GM21526 (cell line): ENCODE results near the gene PKP3.
"Not testable (repeated sequence)": the region's sequence is repeated elsewhere in the genome, so short reads cannot be mapped to it uniquely, and the experiment has no call there.

Experiments used
- ATAC-seq: cut with Tn5 transposase; IDR thresholded peaks from one replicate; pipeline ENCODE4 v1.9.1; 2021; ENCODE audit warnings: moderate library complexity; ENCODE audit not compliant: unreplicated experiment, low FRiP score

Gene PKP3

DNA sequence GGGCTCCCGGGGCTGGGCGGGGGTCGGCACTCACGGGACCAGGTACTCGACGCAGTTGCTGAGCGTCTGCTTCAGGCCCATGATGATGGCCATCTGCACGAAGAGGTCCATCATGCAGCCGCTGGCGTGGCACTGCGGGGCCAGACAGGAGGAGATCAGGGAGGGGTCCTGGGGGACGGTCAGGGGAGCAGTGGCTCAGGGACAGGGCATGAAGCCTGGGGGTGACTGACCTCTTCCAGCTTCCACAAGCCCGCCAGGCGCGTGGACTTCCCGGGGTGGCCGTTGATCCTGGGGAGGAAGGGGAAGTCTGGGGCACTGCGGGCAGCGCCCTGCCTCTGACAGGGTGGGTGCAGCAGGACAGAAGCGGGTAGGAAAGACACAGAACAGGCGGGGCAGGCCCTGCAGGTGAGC is 26.9 kb downstream of the PKP3 start:
- ATAC-seq = no peak

DNA sequence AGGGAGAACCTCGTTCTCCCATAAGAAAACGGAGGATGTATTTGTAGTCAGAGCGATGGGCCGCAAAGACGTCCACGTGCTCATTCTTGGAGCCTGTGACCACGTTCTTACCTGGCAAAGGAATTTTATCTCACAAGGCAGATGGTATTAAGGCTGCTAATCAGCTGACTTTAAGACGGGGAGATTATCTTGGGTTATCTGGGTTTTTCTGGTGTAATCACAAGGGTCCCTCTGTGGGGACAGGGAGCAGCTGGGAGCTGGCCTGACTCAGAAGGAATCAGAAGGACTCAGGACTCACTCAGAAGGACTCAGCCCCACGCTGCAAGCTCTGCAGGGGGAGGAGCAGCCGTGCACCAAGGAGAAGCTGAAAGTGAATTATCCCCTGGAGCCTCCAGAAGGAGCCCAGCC is 28.2 kb downstream of the PKP3 start:
- ATAC-seq = no peak

DNA sequence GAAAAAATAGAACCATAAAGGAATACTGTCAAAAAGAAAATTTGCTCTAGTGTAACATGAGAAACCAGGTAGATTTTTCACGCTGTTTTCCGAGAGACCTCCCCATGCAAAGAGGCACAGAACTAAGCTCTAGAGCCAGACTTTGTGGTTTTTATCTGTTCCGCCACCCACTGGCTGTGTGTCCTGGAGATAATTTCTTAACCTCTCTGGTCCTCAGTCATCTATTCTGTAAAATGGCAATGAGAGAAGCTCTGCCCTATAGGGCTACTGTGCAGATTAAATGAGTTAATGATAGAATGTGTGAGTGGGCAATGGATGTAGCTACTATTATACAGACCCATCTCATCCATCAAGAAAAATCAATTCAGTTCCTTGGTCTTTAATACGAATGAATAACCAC is 30.2 kb downstream of the PKP3 start:
- no peak for ATAC-seq

DNA sequence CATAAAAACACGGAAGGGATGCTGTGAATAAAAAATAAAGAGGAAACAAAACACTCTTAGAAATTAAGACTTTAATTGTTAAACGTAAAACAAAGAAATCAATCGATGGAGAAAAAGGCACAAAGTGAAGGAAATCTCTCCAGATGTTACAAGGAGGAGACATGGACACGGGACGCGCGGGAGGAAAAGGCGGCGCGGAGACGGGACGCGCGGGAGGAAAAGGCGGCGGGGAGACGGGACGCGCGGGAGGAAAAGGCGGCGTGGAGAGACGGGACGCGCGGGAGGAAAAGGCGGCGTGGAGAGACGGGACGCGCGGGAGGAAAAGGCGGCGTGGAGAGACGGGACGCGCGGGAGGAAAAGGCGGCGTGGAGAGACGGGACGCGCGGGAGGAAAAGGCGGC is 30.8 kb downstream of the PKP3 start:
- ATAC-seq = not testable (repeated sequence)

DNA sequence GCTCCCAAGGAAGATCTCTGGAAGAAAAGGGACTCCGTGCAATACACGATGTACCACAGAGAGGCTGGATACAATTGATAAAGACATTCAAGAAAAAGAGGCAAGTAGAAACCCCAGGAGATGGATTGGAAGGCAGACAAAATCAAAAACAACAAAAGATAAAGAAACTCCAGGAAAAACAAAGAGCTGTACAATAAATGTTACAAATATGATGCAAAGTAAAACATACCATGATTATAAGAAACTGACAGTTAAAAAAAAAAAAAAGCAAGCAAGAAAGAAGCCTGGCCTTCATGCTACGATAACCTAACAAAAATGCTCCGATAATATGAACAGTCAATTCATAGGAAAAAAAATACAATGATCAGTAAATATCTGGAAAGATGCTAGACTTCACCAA is 31.3 kb downstream of the PKP3 start:
- no peak for ATAC-seq

DNA sequence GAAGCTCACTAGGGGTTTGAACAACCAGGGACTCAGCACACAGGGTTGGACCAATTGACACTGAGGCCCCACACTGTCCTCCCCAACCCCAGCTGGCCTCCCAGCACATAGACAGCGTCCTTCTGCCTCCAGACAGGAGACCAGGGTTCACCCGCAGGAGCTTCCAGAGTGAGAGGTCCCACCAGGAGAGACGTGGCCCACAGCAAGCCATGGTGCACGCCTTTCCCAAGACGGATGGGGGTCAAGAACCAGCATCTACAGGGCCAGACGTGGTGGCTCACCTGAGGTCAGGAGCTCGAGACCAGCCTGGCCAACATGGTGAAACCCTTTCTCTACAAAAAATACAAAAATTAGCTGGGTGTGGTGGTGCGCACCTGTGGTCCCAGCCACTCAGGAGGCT is 32.8 kb downstream of the PKP3 start:
- no peak for ATAC-seq

DNA sequence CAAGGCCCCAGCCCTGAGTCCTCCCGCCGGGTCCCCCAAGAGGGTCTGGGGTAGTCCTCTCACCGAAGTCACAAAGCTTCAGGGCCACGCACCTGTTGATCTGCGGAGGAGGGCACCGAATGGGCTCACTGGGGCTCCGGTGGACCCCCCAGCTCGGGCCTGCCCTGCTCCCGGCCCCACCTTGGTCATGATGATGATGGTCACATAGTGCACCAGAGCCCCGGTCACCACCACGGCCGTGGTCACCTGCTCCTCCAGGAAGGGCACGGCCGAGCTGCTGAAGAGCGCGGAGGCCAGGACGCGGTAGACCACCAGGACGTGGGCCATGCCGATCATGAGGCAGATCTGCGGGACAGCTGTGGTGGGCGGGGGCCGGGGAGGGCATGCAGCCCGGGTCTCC is 34.3 kb downstream of the PKP3 start:
- ATAC-seq = no peak

DNA sequence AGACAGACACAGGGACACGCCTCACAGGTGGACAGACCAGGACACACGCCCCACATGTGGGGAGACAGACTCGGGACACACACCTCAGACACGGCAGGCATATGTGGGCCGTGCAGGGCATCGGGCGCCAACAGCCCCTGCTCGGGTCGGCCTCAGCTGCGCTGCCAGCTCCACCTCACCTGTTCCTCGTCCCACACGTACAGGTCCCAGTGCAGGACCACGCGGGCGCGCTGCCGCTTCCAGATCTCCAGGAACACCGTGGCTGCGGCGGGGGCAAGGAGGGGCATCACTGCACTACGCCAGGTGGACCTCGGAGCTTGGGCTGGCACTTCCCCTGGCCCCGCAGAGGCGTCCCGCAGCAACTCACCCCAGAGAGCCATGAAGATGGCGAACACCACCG is 35.4 kb downstream of the PKP3 start:
- no peak for ATAC-seq

DNA sequence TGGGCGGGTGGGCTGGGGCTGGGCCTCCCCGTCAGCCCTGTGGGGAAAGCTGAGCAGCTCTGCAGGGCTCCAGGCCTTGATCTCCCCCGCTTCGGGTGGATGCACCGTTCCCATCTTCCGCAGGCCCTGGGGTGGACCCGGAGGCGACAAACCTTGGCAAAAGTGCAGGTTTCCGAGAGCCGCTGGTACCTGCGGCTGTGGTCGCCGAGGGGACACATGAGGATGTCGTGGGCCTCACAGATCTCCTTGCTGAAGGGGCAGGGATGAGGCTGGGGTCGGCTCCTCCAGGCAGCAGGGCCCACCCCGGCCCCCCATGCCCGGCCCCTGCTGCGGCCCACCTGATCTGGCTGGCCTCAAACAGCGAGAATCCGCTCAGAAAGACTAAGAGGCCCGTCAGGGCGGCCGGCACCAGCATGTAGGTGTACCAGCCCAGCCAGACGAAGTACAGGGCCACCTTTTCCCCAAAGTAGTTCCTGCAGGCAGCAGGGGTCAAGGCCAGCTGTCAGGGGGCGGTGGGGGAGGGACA is 36.0 kb downstream of the PKP3 start:
- no peak for ATAC-seq

DNA sequence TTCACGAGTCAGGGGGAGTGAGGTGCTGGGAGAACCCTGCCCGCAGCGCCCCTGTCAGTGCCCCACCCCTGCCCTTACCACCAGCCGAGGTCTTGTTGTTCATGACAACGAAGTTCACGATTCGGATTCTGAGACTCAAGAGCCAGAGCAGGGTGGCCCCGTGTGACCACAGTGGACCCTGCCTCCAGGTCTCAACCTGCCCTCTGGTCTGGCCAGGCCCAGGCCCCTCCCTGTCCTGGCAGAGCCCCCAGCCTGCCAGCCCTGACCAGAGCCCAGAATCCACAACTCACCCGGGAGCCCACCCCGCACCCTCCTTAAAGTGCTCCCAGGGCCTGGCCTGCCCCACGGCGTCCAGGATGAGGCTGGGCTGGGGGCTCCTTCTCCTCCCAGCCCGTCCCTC is 37.9 kb downstream of the PKP3 start:
- ATAC-seq = no peak

DNA sequence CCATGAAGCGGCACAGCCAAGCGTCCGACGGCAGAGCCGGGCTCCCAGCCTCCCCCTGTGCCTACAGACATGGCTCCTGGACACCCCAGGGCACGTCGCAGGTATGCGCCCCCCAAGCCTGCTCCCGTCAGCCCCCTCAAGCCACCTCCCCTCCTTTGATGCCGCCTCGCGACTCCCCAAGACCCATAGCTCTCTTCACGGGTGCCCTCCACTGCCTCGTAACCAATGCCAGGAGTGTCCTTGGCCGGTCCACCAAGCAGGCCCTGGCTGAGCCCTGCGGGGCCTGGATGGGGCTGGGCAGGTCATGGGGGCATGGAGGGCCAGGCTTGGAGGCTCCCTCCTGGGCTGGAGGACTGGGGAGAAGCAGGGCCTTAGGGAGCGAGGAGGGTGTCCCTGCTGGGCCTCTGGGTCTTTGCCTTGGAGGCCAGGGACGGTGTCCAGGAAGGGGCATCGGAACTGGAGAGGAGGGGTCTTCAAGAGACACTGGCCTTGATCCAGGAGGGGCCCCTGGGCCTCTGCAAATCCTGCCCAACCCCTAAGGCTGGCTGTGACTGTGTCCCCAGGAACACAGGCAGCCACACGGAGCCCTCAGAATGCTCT is 38.6 kb downstream of the PKP3 start:
- no peak for ATAC-seq

DNA sequence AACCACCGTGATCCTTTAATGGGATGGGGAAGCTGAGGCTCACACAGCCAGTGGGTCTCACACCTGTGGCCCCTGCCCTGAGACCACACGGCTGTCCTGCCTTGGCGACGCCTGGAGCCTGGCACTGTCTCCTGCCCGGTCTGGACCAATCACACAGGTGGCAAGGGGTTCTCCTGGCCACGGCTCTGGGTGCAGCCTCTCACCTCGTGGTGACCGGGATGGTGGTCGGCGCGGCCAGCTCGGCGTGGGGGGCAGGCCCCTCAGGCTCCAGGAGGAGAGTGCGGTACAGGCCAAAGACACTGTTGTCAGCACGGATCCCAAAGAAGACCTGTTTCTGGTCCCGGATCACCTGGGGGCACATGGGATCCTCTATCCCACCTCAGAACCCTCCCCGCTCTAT is 39.1 kb downstream of the PKP3 start:
- no peak for ATAC-seq

DNA sequence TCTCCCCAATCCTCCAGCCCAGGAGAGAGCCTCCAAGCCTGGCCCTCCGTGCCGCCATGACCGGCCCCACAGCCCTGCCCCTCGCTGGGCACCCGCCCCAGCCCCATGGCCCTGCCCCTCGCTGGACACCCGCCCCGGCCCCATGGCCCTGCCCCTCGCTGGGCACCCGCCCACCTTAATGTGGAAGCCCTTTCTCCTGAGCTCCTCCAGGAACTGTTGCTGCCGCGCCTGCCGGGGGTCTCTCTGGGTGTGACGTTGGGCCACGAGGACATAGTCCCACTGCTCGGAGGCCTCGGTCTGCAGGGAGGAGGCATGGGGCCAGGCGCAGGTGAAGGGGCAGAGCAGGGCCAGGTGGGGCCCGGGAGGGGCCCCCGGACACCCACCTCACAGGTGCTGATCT is 39.6 kb downstream of the PKP3 start:
- no peak for ATAC-seq

DNA sequence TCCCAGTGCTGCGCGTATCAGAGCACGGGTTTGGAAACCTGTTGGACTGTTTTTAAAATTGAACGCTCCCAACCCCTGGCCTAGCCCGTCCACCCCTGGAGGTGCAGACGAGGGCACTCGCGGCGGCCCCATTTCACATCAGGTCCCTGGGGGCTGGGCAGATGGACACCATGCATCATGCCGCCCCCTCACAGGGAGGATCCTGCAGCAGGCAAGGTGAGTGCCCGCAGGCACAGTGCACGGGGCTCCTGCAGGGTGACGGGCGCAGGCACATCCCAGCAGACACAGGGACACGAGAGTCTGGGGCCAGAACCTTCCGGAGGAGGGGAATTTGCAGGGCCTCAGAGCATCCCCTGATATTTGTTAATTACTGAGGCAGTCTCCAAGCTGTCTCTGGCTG is 40.5 kb downstream of the PKP3 start:
- ATAC-seq = no peak

DNA sequence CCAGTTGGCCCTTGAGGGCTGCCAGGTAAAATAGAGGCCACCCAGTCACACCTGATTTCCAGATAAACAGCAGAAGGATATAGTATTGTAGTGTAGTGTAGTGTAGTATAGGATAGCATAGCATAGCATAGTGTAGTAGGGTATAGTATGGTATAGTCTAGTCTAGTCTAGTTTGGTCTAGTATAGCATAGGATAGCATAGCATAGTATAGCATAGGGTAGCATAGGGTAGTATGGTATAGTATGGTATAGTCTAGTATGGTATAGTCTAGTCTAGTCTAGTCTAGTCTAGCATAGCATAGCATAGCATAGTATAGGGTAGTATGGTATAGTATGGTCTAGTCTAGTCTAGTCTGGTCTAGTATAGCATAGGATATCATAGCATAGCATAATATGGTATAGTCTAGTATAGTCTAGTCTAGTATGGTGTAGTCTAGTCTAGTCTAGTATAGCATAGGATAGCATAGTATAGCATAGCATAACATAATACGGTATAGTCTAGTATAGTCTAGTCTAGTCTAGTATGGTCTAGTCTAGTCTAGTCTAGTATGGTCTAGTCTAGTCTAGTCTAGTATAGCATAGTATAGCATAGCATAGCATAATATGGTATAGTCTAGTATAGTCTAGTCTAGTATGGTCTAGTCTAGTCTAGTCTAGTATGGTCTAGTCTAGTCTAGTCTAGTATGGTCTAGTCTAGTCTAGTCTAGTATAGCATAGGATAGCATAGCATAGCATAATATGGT is 41.2 kb downstream of the PKP3 start:
- ATAC-seq = not testable (repeated sequence)

DNA sequence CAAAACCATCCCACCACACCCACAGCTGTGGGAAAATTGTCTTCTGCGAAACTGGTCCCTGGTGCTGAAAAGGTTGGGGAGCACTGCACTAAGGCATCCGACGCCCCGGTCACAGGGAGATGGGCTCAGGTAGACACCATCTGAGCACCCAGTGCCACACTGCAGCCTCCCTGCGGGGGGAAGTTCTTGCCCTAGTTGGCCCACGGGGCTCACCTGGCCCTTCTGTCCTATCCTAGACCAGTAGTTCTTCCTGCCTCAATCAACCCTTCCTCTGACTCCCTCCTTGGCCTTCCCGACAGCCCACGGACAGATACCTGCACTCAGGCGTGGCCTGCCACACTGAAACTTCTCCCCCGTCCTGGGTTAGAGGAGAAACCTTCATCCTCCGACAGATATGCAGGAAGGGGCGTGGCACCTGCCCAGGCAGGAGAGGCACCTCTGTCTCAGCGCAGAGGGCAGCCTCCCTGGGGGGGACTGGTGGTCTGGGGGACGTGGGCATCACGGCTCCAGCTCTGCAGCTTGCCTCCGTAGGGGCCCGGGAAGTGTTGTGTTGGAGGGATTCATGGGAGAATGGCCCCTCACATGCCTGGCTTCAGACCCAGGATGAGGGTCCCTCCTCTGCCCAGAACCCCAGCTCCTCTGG is 43.3 kb downstream of the PKP3 start:
- ATAC-seq = no peak

DNA sequence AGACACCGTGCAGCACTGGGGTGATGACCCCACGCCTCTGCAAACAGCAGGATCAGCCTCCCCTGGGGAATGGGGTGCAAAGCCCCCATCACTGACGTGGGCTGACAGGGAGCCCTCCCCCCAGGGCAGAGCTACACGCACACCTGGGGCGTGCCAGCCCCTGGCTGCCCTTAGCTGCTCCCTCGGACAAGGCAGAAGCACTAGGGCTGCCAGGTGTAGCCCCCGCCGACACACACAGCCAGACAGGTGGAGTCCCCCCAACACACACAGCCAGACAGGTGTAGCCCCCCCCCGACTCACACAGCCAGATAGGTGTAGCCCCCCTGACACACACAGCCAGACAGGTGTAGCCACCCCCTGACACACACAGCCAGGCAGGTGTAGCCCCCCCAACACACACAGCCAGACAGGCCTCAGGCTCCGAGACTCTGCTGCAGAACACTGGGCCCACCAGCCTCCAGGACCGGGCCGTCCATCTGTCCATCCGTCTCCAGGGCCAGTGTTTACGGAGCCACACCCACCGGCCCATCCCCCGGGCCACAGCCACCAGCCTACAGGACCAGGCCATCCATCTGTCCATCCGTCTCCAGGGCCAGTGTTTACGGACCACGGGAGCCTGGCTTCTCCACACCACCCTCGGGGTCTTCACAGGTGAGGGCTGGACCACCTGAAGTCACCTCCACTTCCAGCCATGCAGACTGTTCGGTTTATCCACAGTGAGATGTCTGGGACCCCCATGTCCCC is 44.3 kb downstream of the PKP3 start:
- no peak for ATAC-seq

DNA sequence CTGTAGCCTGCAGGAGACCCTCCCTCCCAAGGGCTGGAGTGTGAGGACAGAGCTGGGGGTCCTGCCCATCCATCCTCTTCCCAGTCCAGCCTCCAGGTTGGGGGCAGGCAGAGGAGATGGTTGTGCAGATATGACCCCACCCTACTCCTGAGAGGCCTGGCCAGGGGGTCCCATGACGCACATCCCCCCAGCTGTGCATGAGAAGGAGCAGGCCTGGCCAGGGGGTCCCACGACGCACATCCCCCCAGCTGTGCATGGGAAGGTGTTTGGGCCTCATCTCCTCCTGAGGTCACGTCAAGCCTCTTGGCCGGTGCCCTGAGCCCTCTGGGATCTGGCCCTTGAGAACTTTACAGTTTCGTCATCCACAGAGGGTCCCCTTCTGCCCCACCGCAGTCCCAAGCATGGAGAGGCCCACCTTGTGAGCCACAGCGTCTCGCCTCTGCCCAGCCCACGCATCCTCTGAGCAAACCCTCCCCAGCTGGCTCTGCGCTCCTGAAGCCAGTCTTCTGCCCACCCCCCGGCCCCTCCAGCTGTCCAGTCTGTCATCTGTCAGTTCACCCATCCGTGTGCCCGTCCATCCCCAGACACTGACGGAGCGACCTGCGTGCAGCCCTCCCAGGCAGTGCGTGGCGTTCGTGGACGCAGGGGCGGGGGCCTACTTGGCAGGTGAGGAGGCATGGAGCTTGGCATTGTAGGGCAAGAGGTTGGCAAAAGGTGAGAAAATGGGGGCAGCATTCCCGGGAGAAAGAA is 45.5 kb downstream of the PKP3 start:
- ATAC-seq = no peak

DNA sequence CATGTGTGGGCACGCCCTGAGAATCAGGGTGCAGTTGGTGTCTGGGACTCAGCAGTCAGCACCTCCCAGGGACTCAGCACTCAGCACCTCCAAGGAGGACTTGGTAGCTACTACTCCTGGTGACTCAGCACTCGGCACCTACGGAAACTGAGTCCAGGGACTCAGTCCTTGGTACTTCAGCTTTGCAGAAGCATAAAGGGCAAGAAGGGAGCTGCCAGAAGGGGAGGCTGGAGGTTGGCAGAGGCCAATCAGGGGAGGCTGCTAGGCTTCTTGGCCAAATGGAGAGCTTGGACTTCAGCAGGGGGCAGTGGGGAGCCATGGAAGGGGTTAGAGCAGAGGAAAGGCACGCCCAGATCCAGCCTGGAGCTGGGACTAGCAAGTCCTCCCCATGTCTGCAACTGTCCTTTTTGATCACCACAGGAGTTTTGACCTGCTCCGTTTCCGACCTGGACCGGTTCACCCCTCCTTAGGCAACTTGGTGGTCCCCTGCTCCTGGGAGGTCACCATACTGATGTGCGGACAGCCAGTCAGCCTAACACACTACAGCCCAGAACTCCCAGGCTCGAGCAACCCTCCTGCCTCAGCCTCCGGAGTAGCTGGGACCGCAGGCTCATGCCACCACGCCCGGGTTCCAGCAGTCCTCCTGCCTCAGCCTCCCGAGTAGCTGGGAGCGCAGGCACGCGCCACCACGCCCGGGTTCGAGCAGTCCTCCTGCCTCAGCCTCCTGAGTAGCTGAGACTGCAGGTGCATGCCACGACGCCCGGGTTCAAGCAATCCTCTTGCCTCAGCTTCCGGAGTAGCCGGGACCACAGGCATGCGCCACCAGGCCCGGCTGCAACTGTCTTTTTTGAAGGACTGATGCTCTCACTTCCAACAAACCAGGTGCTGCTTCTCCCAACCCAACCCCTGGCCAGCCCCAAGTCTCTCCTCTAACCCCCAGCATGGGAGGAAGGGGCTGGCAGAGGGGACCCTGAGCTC is 46.3 kb downstream of the PKP3 start:
- ATAC-seq = no peak
